NCI-H1694 treated with DMSO at 0.1 percent for 48 hours (cell line): ENCODE results near the gene CPAMD8.
"Not testable (repeated sequence)": the region's sequence is repeated elsewhere in the genome, so short reads cannot be mapped to it uniquely, and the experiment has no call there.

Experiments
- DNase-seq: peaks from one replicate; lab custom pipeline; 2025; lab: John Stamatoyannopoulos, UW

Gene CPAMD8

DNA sequence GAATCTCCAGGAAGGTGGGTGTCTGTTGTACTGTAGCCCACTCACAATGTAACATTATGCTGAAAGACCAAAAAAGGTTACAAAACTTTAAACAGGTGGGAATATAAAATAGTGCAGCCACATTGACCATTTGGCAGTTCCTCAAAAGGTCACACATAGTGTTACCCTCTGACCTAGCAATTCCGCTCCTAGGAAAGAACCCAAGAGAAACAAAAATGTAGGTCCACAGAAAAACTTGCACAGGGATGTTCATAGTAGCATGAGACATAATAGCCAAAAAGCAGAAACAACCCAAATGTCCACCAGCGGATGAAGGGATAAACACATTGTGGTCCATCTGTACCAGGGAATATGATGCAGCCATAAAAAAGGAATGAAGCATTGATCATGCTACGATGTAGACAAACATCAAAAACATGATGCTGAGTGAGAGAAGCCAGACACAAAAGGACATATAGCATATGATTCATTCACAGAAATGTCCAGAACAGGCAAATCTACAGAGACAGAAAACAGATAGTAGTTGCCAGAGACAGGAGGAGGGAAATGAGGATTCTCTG lies 27.9 kb downstream of the CPAMD8 start:
- no peak for DNase-seq

DNA sequence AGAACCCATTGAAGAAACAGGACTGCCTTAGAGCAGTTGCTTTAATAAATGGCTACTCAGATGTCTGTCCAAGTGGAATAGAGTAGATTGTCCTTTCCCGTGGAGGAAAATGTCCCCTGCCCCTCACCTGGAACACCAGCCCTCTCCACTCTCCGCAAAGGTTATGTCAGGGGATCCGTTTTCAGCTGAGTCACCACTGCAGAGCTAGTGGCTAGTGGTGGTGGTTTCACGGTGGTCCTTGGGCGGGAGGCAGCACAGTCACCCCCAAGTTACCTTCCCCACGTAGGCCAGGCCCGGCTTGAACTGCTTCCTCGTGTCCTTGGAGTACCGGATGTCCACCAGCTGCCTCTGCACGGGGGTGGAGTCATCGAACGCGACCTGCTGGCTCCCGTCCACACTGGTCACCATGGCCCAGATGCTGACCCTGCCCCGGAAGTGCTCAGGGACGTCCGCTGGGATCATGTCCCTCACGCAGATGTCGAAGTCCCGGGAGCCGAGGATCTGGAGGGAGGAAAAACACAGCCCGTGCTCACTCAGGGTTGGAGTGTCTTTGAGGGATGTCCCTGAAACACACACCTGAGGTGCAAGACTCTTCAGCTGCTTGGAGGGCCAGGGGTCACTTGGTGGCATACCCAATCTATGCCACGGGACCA lies 29.6 kb downstream of the CPAMD8 start:
- DNase-seq: not testable (repeated sequence)

DNA sequence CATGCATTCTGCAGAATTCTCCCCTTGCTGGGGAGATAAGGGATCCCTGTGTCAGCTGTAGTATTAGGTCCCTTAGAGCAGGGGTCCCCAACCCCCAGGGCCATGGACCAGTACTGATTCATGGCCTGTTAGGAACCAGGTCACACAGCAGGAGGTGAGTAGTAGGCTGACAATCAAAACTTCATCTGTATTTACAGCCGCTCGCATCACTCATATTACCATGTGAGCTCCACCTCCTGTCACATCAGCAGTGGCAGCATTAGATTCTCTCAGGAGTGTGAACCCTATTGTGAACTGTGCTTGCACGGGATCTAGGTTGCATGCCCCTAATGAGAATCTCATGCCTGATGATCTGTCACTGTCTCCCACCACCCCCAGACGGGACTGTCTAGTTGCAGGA lies 37.9 kb downstream of the CPAMD8 start:
- DNase-seq: no peak

DNA sequence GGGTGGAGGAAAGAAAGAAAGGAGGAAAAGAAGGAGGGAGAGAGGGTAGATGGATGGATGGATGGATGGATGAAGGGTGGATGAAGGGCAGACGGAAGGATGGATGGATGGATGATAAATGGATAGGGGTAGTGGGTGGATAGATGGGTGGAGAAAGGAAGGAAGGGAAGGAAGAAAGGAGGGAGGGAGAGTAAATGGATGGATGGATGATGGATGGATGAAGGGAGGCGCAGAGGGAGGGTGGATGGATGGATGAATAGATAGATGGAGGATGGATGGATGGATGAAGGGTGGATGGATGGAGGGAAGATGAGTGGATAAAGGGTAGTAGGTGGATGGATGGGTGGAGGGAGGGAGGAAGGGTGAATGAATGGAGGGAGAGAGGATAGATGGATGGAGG lies 41.2 kb downstream of the CPAMD8 start:
- DNase-seq: no peak

DNA sequence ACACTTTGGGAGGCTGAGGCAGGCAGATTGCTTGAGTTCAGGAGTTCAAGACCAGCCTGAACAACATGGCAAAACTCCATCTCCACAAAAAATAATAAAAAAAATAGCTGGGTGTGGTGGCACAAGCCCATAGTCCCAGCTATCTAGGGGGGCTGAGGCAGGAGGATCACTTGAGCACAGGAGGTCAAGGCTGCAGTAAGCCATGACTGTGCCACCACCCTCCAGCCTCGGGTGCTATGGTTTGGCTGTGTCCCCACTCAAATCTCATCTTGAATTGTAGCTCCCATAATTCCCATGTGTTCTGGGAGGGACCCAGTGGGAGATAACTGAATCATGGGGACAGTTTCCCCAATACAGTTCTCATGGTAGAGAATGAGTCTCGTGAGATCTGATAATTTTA lies 44.0 kb downstream of the CPAMD8 start:
- not testable (repeated sequence) for DNase-seq

DNA sequence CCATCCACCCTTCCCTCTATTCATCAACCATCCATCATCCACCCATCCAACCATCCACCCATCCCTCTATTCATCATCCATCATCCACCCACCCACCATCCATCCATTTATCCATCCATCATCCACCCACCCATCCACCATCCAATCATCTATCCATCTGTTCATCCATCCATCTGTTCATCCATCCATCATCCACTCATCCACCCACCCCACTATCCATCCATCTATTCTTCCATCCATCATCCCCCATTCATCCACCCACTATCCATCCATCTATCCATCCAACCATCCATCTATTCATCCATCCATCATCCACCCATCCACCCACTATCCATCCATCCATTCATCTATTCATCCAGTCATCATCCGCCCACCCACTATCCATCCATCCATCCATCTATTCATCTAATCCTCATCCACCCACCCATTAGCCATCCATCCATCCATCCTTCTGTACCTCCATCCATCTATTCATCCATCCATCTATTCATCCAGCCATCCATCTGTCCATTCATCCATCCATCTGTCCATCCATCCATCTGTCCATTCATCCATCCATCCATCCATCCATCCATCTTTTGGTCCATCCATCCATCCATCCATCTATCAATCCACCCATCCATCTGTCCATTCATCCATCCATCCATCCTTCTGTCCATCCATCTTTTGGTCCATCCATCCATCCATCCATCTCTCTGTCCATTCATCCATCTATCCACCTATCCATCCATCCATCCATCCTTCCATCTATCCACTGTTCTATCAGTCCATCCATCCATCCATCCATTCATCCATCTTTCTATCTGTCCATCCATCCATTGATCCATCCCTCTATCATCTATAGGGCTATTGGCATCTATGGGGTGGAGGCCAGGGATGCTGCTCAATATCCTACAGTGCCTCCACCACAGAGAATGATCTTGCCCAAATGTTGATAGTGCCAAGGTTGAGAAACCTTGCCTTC lies 47.5 kb downstream of the CPAMD8 start:
- DNase-seq: no peak

DNA sequence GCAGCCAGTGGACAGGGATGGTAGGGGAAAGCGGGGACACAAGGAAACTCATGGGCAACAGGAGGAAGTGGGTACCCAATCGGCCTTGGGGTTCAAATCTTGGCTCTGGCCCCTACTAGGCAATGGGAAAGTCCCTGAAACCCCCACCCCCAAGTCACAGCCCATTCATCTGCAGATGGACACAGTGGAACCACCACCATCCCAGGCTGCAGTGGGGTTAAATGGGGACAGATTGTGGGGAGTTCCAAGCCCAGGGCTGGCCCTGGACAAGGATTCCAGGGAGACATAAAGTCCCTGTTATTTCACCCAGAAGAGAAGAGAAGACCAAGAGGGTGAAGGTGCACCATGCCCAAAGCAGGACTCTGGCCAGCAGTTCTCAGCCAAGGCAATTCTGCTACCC lies 48.5 kb downstream of the CPAMD8 start:
- DNase-seq: no peak

DNA sequence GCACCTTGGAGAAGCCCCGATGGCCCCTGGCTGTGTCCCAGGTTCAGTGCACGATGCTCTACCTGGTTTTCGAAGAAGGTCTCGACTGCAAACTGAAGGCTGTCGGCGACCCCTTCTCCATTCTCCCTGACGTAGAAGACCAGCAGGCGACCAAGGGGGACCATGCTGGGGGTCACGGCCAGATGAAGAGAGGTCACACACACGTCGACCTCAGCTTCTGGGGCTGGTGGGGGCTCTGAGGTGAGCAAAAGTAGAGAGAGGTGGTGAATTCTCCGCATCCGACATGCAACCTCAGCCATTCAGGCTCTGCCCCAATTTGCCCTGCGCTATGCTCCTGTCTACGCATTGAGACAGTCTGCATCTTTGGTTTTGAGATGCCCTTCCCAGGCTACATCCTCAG lies 49.3 kb downstream of the CPAMD8 start:
- DNase-seq: no peak

DNA sequence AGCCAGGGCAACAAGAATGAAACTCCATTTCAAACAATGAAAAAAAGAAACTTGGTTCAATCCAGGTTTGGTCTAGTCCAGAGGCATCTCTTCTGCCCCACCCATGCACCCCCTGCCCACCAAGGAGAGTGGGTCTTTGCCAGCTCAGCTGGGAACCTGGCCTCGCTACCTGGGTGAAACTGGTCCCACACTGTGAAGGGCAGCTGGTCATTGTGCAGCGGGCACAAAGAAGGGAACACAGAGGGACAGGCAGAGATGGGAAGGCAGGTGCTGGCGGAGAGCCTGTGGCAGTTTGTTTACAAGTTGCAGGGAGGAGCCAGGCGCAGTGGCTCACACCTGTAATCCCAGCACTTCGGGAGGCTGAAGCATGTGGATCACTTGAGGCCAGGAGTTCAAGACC lies 50.2 kb downstream of the CPAMD8 start:
- no peak for DNase-seq

DNA sequence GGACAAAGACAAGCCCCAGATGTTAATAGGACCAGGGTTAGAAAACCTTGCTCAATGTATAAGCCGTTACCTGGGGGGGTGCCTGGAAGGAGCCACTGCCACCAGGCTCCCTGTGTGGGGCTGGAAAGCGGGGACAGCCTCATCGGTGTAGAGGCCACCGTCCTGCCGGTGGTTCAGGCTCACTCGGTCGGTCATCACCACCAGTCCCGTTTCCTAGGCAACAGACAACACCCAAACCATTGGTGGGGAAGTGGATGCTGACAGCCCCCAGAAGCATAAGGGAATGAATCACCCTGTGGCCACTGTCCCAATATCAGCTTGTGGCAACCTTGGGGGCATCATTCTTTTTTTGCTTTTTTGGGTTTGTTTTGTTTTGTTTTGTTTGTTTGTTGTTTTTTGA lies 55.8 kb downstream of the CPAMD8 start:
- no peak for DNase-seq

DNA sequence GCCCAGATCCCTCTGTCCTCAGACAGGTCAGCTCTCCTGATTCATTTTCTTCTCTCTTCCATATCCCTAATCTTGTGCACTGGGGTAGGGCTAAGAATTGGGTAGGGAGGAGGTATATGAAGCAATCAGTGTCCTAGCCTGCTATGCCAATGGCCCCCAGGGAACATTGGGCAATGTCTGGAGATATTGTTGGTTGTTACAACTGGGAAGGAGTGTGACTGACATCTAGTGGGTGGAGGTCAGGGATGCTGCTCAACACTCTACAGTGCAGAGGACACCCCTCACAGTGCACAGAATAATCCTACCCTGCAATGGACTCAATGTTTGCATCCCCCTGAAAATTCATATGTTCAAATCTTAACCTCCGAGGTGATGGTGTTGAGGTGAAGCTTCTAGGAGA lies 57.5 kb downstream of the CPAMD8 start:
- no peak for DNase-seq

DNA sequence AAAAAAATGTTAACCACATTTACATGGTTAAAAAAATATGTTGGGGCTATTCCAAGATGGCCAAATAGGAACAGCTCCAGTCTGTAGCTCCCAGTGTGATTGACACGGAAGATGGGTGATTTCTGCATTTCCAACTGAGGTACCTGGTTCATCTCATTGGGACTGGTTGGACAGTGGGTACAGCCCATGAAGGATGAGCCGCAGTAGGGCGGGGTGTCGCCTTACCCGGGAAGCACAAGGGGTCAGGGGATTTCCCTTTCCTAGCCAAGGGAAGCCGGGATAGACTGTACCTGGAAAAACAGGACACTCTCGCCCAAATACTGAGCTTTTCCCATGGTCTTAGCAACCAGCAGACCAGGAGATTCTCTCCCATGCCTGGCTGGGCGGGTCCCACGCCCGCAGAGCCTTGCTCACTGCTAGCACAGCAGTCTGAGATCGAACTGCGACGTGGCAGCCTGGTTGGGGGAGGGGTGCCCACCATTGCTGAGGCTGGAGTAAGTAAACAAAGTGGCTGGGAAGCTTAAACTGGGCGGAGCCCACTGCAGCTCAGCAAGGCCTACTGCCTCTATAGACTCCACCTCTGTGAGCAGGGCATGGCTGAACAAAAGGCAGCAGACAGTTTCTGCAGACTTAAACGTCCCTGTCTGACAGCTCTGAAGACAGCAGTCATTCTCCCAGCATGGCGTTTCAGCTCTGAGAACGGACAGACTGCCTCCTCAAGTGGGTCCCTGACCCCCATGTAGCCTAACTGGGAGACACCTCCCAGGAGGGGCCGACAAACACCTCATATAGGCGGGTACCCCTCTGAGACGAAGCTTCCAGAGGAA lies 65.4 kb downstream of the CPAMD8 start:
- DNase-seq: not testable (repeated sequence)

DNA sequence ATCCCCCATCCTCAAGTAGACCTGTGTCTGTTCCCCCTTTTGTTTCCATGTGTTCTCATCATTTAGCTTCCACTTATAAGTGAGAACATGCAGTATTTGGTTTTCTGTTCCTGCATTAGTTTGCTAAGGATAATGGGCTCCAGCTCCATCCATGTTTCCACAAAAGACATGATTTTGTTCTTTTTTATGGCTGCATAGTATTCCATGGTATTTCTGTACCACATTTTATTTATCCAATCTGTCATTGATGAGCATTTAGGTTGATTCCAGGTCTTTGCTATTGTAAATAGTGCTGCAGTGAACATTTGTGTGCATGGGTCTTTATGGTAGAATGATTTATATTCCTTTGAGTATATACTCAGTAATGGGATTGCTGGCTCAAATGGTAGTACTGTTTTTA lies 68.3 kb downstream of the CPAMD8 start:
- DNase-seq: not testable (repeated sequence)

DNA sequence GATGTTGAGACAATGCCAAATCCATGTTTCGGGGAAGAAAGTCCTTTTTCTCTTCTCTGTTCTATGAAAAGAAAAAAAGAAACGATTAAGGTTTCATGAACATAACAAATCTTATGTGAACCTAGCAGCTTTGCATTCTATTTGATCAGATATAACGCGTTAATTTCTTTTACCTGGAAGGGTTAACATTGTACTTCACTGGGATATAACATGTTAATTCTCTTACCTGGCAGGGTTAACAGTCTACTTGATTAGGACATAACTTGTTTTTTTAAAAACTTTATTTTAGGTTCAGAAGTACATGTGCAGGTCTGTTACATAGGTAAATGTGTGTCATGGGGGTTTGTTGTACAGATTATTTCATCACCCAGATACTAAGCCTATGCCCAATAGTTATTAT lies 68.8 kb downstream of the CPAMD8 start:
- no peak for DNase-seq

DNA sequence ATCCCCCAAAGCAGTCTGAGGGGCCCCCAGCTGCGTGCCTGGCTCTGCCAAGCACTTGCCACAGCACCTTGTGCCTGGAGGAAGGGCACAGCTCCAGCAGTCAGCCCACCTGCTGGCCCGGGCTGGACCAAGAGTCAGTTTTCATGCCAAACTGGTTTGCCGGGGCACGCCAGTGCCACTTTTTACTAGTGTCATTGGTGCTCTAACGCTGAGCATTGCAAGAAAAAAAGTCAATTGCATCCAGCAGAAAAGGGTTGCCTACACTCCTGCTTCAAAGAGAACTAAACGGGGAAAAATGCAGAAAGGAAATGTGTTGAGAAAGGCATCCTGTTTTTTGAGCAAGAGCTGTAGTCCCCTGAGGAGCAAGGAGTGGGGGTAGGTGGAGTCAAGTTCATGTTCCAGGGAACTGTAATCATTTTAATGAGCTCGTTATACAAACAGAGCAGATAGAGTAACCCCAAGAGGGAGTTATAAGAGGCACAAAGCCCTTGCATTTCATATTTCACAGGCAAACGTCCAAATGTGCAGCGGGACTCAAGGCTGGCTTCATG lies 69.4 kb downstream of the CPAMD8 start:
- DNase-seq: no peak

DNA sequence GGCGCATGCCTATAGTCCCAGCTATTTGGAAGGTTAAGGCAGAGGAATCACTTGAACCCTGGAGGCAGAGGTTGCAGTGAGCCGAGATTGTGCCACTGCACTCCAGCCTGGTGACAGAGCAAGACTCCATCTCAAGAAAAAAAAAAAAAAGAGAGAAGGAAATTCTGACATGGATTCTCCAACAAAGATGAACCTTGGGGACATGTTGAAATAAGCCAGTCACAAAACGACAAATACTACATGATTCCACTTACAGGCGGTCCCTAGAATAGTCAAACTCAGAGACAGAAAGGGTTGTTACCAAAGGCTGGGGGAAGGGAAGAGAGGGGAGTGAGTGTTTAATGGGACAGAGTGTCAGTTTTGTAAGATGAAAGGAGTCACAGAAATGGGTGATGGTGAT lies 71.4 kb downstream of the CPAMD8 start:
- no peak for DNase-seq

DNA sequence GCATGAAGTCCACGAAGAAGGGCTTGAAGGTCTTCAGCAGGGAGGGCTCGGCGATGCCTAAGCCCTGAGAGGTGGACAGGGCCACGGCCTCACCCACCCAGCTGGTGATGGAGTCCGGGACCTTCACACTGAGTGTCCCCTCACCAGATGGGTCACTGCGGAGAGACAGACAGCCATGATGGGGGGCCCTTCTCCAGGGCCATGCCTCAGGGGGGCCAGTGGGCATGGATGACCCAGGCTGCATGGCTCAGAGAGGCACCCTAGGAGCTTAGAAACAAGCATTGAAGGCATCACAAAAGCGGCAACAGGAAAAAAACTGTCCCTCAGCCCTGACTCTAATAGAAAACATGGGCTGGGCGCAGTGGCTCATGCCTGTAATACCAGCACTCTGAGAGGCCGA lies 74.6 kb downstream of the CPAMD8 start:
- no peak for DNase-seq

DNA sequence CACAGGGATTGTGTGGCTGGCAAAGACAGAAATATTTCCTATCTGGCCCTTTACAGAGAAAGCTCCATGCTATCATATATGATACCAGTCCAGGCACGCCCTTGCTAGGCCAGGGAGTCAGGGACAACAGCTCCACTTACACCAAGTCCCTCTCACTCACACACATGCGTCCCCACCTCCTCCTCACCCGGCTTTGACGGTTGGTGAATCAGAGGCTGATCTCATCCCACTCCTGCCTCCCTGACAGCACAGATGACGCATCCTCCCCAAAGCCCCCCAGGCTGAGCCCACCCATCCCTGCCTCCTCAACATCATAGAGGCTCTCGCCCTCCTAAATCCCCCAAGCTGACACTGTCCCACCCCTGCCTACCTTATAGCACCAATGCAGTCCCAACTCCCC lies 75.1 kb downstream of the CPAMD8 start:
- no peak for DNase-seq

DNA sequence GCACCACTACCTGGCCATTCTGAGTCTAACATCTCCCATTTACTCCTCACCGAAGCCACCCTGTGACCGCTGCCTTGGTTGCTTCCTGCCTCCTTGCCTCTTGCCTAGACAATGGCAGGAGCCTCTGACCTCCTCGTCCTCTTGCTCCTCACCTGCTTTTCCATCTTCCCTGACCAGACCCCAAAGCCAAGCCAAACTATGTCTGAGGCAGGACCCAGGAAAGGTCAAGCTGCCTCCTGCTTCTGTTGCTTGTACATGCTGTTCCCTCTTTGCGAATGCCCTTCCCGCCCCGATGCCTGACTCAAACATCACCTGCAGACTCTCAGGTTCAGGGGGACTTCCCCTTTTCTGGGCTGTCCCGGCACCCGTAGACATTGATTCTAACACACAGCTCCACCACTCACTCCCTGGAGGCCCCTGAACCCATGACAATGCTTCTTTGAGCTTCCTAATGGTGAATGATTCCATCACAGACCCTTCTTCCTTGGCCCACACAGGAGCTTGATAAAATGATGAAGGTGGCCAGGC lies 77.0 kb downstream of the CPAMD8 start:
- DNase-seq: no peak

DNA sequence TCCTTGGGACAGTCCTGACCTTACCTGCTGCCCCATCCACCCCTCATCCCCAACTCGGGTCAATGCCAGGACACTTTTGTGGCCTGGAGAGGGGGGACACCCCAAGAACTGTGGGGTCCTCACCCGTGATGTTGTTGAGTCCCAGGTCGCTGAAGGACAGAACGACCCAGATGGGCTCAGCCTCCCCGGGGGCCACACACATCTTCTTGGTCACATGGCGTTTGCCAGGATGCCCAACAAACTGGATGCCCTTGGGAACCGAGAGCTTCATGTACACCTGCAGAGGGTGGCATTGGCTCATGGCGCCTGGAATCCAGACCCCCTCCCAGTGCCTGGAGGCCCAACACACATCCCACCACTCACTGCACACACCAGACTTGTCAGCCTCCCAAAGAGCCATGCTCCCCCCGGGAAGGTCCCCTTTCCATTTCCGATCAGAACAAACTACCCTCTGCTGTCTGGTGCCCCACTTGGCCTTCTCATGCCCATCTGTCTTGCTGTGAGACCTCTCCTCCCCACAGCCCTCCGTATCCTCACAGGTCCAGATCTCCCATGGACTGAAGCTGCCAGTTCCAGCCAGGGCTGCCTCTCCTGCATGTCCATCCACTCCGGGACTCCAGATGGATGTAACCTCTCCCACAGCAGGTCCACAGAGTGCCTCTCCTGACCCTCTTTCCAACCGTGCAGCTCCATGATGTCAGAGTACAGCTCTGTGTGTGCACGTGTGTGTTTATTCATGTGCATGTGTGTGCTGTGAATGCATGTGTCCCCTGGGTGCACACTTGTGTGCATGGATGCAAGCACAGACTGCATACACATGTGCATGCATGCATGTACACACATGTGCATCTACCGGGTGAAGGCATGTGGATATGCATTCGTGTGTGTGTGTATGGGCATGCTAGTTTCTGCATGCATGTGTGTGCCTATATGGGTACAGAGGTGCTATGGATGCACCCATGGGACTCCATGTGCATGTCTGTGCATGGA lies 79.4 kb downstream of the CPAMD8 start:
- no peak for DNase-seq
